Measurements from ENCODE around the gene IGF2R.

IGF2R gene

GRCh38 chr6:160049346-160049745 lies 80.5 kb downstream of the IGF2R start:
- DNase-seq = no peak

- DNase-seq = no peak
Observed at GRCh38 chr6:160050022-160050421, 81.1 kb downstream of the IGF2R start.

GRCh38 chr6:160051390-160051789 lies 82.5 kb downstream of the IGF2R start:
- no peak for DNase-seq

DNA sequence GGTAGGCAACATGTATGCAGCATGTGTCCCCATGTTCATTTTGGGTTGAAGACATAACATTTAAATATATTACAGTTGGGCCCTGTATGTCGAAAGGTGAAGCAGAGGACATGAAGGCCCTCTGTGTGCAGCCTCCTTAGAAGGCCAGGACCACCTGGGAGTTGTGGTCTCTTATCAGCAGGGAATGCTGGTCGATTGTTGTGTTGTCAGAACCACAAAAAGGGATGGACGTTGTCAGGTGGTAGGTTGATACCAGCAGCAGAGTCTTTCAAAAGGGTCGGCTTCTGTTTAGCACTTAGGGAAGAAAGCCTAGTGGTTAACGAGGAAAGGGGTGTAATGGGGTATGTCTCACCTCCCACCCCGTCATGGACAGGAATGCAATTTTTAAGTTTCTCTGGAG lies 85.4 kb downstream of the IGF2R start:
- no peak for DNase-seq

DNA sequence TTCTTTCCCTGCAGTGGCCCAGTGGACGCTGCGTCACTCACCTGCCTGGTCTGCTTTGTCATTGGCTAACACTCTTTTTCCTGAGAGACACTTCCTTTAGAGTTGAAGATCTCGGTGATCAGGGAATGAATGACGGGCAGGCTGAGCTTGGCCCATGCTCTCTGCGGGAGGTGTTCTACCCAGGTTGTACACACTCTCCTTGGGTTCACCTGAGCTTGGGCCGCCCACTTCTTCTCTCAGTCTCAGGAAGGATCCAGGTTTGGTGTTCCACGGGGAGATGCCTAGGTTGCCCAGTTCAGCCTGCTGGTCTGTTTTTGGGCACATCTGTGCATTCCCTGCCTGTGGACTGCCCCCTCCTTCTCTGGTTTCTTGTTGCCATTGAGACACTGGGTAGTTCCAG lies 86.0 kb downstream of the IGF2R start:
- DNase-seq = no peak

DNA sequence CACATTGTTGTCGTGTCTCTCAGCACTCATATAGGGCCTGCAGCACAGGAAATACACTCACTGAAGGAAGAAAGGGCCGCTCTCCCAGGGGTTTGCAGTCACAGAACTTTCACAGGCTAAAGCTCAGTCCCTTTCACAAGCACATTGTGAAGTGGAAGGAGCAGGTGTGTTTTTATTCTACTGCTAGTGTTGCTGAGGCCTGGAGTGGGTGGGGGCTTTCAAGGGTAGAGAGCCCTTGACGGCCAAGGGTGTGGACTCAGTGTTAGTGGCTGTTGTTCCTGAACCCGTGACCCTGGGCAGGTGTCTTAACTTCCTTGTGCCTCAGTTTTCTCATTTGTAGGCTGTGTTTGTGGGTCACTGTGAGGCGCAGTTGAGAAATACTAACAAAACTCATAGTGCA lies 86.5 kb downstream of the IGF2R start:
- DNase-seq = no peak

DNA sequence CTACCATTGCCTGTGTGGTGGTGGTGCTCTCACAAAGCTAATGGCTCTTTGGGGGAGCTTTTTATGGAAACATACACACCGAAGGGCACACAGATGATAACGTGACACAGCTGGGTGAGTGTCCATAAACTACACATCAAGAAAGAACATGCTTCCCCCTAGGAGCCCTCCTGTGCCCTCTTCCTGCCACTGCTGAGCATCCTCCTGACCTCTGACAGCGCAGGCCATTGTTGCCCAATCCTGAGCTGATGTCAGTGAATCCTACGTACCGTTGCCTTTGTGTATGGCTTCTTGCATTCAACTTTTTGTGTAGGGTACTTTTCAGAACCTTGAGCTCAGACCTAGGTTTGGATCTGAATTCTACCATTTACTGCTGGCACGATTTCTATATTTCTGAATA lies 86.9 kb downstream of the IGF2R start:
- DNase-seq = no peak

GRCh38 chr6:160057080-160057479 lies 88.2 kb downstream of the IGF2R start:
- DNase-seq = no peak

- no peak for DNase-seq
Observed at GRCh38 chr6:160058603-160059215, 89.8 kb downstream of the IGF2R start.

- DNase-seq = no peak
Observed at GRCh38 chr6:160060221-160060620, 91.3 kb downstream of the IGF2R start.

GRCh38 chr6:160060920-160061447 lies 92.1 kb downstream of the IGF2R start:
- DNase-seq = no peak

- DNase-seq = no peak
Observed at GRCh38 chr6:160063771-160064413, 95.0 kb downstream of the IGF2R start.

GRCh38 chr6:160065200-160065599 lies 96.3 kb downstream of the IGF2R start:
- no peak for DNase-seq

- DNase-seq = no peak
Observed at GRCh38 chr6:160067564-160067963, 98.7 kb downstream of the IGF2R start.

GRCh38 chr6:160068346-160068745 lies 99.5 kb downstream of the IGF2R start:
- DNase-seq = no peak

GRCh38 chr6:160069050-160069454 lies 100.2 kb downstream of the IGF2R start:
- DNase-seq = no peak

DNA sequence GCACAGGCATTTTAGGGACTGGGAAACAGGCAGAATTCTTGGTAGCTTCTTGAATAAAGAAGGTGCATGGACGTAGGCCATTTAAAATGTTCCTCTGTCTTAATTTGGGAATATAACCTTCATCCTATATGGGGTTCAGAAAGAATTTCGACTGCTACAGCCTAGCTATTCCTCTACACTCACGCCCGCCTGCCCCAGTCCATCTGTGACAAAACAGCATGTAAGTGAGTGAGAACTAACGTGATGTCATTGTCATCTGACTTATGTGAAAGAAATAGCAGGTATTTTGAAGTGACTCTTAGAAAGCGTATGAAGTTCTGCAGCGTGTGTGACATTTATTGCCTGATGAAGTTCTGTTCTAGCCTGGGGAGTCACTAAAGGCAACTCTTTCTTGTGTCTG lies 100.6 kb downstream of the IGF2R start:
- DNase-seq = no peak

- DNase-seq = no peak
Observed at GRCh38 chr6:160070427-160070826, 101.5 kb downstream of the IGF2R start.

DNA sequence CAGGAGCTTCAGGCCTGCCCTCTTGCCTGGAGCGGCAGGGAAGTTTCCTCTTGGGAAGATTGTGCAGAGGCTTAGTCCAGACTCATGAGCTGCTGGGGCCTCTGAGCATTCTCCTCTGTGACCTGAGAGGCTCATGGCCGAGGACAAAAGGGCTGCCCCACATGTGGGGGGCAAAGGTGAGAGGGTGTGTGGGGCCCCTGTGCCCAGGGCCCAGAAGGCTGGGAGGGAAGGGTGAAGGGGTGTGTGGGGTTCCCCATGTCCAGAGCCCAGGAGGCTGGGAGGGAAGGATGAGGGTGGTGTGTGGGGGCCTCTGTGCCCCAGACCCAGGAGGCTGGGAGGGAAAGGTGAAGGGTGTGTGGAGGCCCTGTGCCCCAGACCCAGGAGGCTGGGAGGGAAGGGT lies 101.9 kb downstream of the IGF2R start:
- DNase-seq = no peak

- no peak for DNase-seq
Observed at GRCh38 chr6:160071805-160072690, 103.2 kb downstream of the IGF2R start.

- no peak for DNase-seq
Observed at GRCh38 chr6:160073272-160073671, 104.4 kb downstream of the IGF2R start.

- DNase-seq = no peak
Observed at GRCh38 chr6:160076009-160076408, 107.1 kb downstream of the IGF2R start.

DNA sequence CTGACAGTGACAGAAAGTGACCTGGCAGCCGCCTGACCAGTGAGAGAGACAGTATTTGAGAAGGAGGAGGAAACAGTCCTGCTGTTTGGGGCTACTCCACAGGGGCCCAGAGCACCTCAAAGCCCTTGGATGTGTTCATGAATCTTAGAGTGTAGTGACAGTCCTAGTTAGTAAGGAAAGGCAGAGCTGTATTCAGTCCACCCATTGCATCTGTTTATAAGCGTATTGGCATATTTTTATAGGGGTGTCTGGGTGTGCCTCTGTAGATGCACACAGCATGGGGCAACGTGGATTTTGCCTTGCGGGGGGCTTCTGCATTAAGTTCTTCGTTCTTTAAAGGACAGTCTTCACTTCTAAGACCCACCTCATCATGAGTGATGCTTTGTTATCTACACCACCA lies 108.1 kb downstream of the IGF2R start:
- DNase-seq = no peak
